ENCODE results near the gene NKX3-2. TPM values are rescaled to one million over a fixed set of nuclear protein-coding genes. Genes with fewer than 3 reads are reported as not detected.

NKX3-2 gene
- polyA plus RNA-seq, 5 donors, result 0.25 to 0.28 (median 0.26) TPM

- no peak for DNase-seq
Measured at GRCh38 chr4:13546142-13546940, 2.0 kb upstream of the NKX3-2 start.

- DNase-seq, result no peak
Measured at GRCh38 chr4:13545394-13545808, 1.1 kb upstream of the NKX3-2 start.

GRCh38 chr4:13544606-13545393 lies 492 bp upstream of the NKX3-2 start:
- DNase-seq, result peak; percentile 68 to 75

GRCh38 chr4:13543032-13543838 lies 1.1 kb downstream of the NKX3-2 start:
- no peak for DNase-seq

GRCh38 chr4:13542577-13543031 lies 1.7 kb downstream of the NKX3-2 start:
- DNase-seq, result no peak

- DNase-seq, result no peak
Measured at GRCh38 chr4:13541720-13542576, 2.4 kb downstream of the NKX3-2 start.

- DNase-seq, result no peak
Measured at GRCh38 chr4:13541176-13541604, 3.1 kb downstream of the NKX3-2 start.

- DNase-seq, result no peak
Measured at GRCh38 chr4:13540446-13541175, 3.7 kb downstream of the NKX3-2 start.

GRCh38 chr4:13539619-13540445 lies 4.5 kb downstream of the NKX3-2 start:
- DNase-seq, result no peak

- DNase-seq, result no peak
Measured at GRCh38 chr4:13539047-13539618, 5.2 kb downstream of the NKX3-2 start.

GRCh38 chr4:13538427-13538973 lies 5.8 kb downstream of the NKX3-2 start:
- DNase-seq, result no peak

GRCh38 chr4:13537832-13538177 lies 6.5 kb downstream of the NKX3-2 start:
- DNase-seq, result no peak

- DNase-seq, result no peak
Measured at GRCh38 chr4:13537011-13537831, 7.1 kb downstream of the NKX3-2 start.

- DNase-seq, result no peak
Measured at GRCh38 chr4:13536607-13537006, 7.7 kb downstream of the NKX3-2 start.

- DNase-seq, result no peak
Measured at GRCh38 chr4:13535708-13536361, 8.5 kb downstream of the NKX3-2 start.

GRCh38 chr4:13535118-13535517 lies 9.2 kb downstream of the NKX3-2 start:
- DNase-seq, result no peak

GRCh38 chr4:13534344-13535063 lies 9.8 kb downstream of the NKX3-2 start:
- DNase-seq, result no peak

All from right lung (tissue), 5 donors.